ENCODE data around the gene CNOT11.
A peak's percentile ranks its signal among the peaks of the same experiment; 100 is the strongest.
"Not testable (repeated sequence)": the region's sequence is repeated elsewhere in the genome, so short reads cannot be mapped to it uniquely, and the experiment has no call there.

CNOT11 gene

GRCh38 chr2:101252408-101253012 lies at the start of gene CNOT11:
Gene CNOT11, plus strand, starts transcription at chr2:101252886. Its CDS starts 79 bp downstream, at chr2:101252965.
- peak; percentile 97 for DNase-seq (ENCODE audit: low spot score)

- DNase-seq (ENCODE audit: low spot score), result no peak
Measured at GRCh38 chr2:101204400-101205115, 48.1 kb upstream of the CNOT11 start.

GRCh38 chr2:101205521-101206479 lies 46.9 kb upstream of the CNOT11 start:
- DNase-seq (ENCODE audit: low spot score), result peak; percentile 61

GRCh38 chr2:101208830-101209229 lies 43.9 kb upstream of the CNOT11 start:
- no peak for DNase-seq (ENCODE audit: low spot score)

GRCh38 chr2:101219246-101219645 lies 33.4 kb upstream of the CNOT11 start:
- no peak for DNase-seq (ENCODE audit: low spot score)

- not testable (repeated sequence) for DNase-seq (ENCODE audit: low spot score)
Measured at GRCh38 chr2:101220091-101220490, 32.6 kb upstream of the CNOT11 start.

GRCh38 chr2:101223814-101224231 lies 28.9 kb upstream of the CNOT11 start:
- DNase-seq (ENCODE audit: low spot score), result no peak

- DNase-seq (ENCODE audit: low spot score), result no peak
Measured at GRCh38 chr2:101230541-101231001, 22.1 kb upstream of the CNOT11 start.

GRCh38 chr2:101231240-101231639 lies 21.4 kb upstream of the CNOT11 start:
- DNase-seq (ENCODE audit: low spot score), result no peak

- no peak for DNase-seq (ENCODE audit: low spot score)
Measured at GRCh38 chr2:101231937-101232730, 20.6 kb upstream of the CNOT11 start.

GRCh38 chr2:101232770-101233169 lies 19.9 kb upstream of the CNOT11 start:
- no peak for DNase-seq (ENCODE audit: low spot score)

- DNase-seq (ENCODE audit: low spot score), result no peak
Measured at GRCh38 chr2:101234169-101234938, 18.3 kb upstream of the CNOT11 start.

GRCh38 chr2:101235956-101236355 lies 16.7 kb upstream of the CNOT11 start:
- not testable (repeated sequence) for DNase-seq (ENCODE audit: low spot score)

GRCh38 chr2:101237944-101238343 lies 14.7 kb upstream of the CNOT11 start:
- not testable (repeated sequence) for DNase-seq (ENCODE audit: low spot score)

GRCh38 chr2:101238930-101239759 lies 13.5 kb upstream of the CNOT11 start:
- DNase-seq (ENCODE audit: low spot score), result no peak

- DNase-seq (ENCODE audit: low spot score), result not testable (repeated sequence)
Measured at GRCh38 chr2:101239760-101240118, 12.9 kb upstream of the CNOT11 start.

- DNase-seq (ENCODE audit: low spot score), result not testable (repeated sequence)
Measured at GRCh38 chr2:101240694-101241093, 12.0 kb upstream of the CNOT11 start.

GRCh38 chr2:101241158-101241557 lies 11.5 kb upstream of the CNOT11 start:
- no peak for DNase-seq (ENCODE audit: low spot score)

- not testable (repeated sequence) for DNase-seq (ENCODE audit: low spot score)
Measured at GRCh38 chr2:101244373-101244772, 8.3 kb upstream of the CNOT11 start.

GRCh38 chr2:101244899-101245298 lies 7.8 kb upstream of the CNOT11 start:
- DNase-seq (ENCODE audit: low spot score), result not testable (repeated sequence)
